ENCODE data around the gene IDH3B.

IDH3B gene

GRCh38 chr20:2658414-2659354 is 5.3 kb downstream of the IDH3B start:
- peak; percentile 32 for DNase-seq (ENCODE audit: low spot score)
- no peak for FAIRE-seq

GRCh38 chr20:2657674-2658073 is 6.3 kb downstream of the IDH3B start:
- DNase-seq (ENCODE audit: low spot score) (no peak), FAIRE-seq (no peak)

GRCh38 chr20:2657241-2657640 is 6.8 kb downstream of the IDH3B start:
- DNase-seq (ENCODE audit: low spot score) = no peak
- FAIRE-seq = no peak

GRCh38 chr20:2656471-2657117 is 7.4 kb downstream of the IDH3B start:
- no peak for FAIRE-seq
- no peak for DNase-seq (ENCODE audit: low spot score)

GRCh38 chr20:2655331-2656116 is 8.5 kb downstream of the IDH3B start:
- FAIRE-seq (no peak), DNase-seq (ENCODE audit: low spot score) (no peak)

GRCh38 chr20:2654831-2655230 is 9.2 kb downstream of the IDH3B start:
- FAIRE-seq (no peak), DNase-seq (ENCODE audit: low spot score) (no peak)

- FAIRE-seq = no peak
- DNase-seq (ENCODE audit: low spot score) = no peak
Measured at GRCh38 chr20:2654384-2654822, 9.6 kb downstream of the IDH3B start.

GRCh38 chr20:2653556-2654383 is 10.2 kb downstream of the IDH3B start:
- FAIRE-seq = no peak
- no peak for DNase-seq (ENCODE audit: low spot score)

GRCh38 chr20:2652724-2653555 is 11.1 kb downstream of the IDH3B start:
- peak; percentile 5 for DNase-seq (ENCODE audit: low spot score)
- no peak for FAIRE-seq

- DNase-seq (ENCODE audit: low spot score) (peak; percentile 76), FAIRE-seq (no peak)
Measured at GRCh38 chr20:2651772-2652723, 12.0 kb downstream of the IDH3B start, which contains the start of gene NOP56. Gene NOP56, plus strand, starts transcription at chr20:2652632. Its CDS starts 29 bp downstream, at chr20:2652661.

GRCh38 chr20:2643708-2644107 is 20.3 kb downstream of the IDH3B start:
- FAIRE-seq = no peak
- DNase-seq (ENCODE audit: low spot score) = no peak

- FAIRE-seq (no peak), DNase-seq (ENCODE audit: low spot score) (no peak)
Measured at GRCh38 chr20:2640899-2641298, 23.1 kb downstream of the IDH3B start.

GRCh38 chr20:2640260-2640659 is 23.8 kb downstream of the IDH3B start:
- no peak for FAIRE-seq
- DNase-seq (ENCODE audit: low spot score) = no peak

- FAIRE-seq (no peak), DNase-seq (ENCODE audit: low spot score) (no peak)
Measured at GRCh38 chr20:2637246-2637645, 26.8 kb downstream of the IDH3B start.

GRCh38 chr20:2633381-2633780 is 30.6 kb downstream of the IDH3B start:
- DNase-seq (ENCODE audit: low spot score) (no peak), FAIRE-seq (no peak)

- DNase-seq (ENCODE audit: low spot score) = no peak
Measured at GRCh38 chr20:2631228-2631627, 32.8 kb downstream of the IDH3B start.

GRCh38 chr20:2626853-2627541 is 37.0 kb downstream of the IDH3B start:
- FAIRE-seq = no peak
- peak; percentile 48 for DNase-seq (ENCODE audit: low spot score)

More at GRCh38 chr20:2631228-2631627, 32.8 kb downstream of the IDH3B start:
- FAIRE-seq = no peak

GRCh38 chr20:2625062-2625461 is 39.0 kb downstream of the IDH3B start:
- no peak for DNase-seq (ENCODE audit: low spot score)
- FAIRE-seq = no peak
